HG03135 (cell line): Measurements from ENCODE around the gene FAM184A.
"Not testable (repeated sequence)": the region's sequence is repeated elsewhere in the genome, so short reads cannot be mapped to it uniquely, and the experiment has no call there.

Experiments
- ATAC-seq: cut with Tn5 transposase; IDR thresholded peaks from one replicate; pipeline ENCODE4 v1.9.1; 2021; ENCODE audit warnings: mild to moderate bottlenecking, moderate library complexity; ENCODE audit not compliant: unreplicated experiment

The FAM184A gene

DNA sequence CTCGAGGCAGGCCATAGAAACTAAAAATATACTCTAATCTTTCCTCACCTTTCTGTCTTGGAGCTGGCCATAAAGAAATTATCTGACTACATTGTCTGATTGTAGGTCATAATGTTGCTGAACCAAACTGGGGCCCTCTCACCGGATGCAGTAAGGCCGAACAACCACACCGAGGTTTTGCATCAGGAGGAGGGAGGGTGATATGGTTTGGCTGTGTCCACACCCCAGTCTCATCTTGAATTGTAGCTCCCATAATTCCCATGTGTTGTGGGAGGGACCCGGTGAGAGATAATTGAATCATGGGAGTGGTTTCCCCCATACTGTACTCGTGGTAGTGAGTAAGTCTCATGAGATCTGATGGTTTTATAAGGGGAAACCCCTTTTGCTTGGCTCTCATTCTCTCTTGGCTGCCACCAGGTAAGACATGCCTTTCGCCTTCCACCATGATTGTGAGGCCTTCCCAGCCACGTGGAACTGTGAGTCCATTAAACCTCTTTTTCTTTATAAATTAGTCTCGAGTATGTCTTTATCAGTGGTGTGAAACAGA lies 19.4 kb upstream of the FAM184A start:
- not testable (repeated sequence) for ATAC-seq

DNA sequence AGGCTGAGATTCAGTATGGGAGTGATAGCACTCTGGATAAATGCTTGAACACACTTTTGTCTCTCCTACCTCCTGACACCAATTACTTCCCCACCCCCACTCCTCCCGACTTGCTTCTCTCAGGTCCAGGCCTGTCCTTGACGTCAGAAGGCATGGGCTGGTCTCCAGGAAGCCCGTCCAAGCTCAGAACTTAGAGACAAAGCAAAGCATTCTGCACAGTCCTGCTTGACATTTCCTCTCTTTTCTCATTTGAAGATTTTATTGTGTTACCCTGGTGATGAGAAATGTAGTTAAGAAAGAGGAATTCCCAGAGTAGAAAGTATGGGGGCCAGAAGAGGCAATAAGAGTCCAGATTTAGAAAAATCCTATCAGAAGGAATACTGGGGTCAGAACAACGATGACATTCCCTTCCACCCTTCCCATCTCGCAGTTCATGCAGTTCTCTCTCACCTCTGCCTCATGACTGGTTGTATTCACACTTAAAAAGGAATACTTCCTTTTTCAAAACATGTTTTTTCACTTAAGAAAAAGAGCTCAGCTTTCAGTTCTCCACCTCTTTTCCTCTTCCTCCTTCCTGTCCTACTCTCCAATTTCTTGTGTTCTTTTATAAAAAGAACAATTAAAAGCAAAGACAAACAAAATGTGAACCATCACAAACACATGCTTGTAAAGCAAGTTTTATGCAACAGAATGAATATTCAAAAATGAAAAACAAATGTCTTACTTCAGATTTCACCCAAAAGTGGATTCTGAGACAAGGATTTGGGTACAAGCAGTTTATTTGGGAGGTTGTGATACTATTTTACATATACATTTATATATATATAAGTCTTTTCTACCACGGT lies 18.5 kb upstream of the FAM184A start:
- ATAC-seq = no peak

DNA sequence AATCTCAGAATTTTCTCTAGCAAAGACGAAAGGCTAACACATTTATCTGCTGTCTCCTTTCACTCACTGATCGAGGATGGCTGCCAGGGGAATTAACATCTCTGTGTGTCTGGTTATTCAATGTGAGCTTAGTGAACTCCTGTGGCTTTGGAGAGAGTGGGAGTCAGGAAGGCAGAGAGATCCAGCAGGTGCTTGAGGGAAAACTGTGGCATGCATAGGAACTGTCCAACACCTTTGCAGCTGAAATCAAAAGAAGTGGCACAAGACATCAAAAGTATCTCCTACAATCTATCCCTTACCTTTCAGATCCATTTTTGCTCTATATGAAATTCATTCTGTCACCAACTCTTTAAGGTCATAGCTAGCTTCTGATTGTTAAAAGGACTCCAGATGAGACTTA lies 11.8 kb upstream of the FAM184A start:
- ATAC-seq = no peak

DNA sequence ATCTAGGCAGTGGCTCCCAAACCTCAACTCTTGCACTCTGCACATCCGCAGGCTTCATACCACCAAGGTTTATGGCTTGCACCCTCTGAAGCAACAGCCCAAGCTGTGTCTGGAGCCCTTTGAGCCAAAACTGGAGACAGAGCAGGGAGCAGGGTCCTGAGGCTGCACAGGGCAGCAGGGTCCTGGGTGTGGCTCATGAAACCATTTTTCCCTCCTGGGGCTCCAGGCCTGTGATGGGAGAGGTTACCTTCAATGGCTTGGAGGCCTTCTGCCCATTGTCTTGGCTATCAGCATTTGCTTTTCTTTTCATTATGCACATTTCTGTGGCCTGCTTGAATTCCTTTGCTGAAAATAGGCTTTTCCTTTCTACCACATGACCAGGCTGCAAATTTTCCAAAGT lies 6.3 kb upstream of the FAM184A start:
- ATAC-seq = no peak

DNA sequence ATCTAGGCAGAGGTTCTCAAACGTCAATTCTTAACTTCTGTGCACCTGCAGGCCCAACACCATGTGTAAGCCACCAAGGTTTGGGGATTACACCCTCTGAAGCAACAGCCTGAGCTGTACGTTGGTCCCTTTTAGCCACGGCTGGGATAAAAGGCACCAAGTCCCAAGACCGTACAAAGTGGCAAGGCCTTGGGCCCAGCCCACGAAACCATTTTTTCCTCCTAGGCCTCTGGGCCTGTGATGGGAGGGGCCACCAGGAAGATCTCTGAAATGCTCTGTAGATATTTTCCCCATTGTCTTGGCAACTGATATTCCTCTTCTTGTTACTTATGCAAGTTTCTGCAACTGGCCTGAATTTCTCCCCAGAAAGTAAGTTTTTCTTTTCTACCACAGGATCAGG lies 4.5 kb upstream of the FAM184A start:
- no peak for ATAC-seq

DNA sequence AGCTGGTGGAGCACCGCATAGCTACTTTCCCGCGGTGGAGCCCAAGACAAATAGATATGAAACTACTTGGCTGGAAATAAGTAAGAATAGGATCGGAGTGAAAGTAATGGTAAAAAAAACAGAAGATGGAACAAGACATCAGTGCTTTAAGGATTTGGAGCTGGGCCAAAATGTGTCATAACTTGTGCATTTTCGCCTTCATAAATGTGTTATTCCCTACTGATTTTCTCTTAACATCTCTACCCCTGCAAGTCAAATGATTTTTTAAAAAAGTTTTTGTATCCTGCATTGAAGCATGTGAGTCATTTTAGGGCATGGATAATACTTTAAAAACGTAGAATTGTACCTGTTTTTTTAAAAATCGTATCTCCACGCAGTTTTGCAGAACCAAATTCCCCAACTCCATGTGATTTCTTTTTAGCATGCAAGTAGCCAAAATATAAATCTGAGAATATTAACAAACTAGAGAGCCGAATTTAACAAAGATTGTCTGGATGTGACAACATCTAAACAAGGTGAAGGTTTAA lies 882 bp upstream of the FAM184A start:
- no peak for ATAC-seq

DNA sequence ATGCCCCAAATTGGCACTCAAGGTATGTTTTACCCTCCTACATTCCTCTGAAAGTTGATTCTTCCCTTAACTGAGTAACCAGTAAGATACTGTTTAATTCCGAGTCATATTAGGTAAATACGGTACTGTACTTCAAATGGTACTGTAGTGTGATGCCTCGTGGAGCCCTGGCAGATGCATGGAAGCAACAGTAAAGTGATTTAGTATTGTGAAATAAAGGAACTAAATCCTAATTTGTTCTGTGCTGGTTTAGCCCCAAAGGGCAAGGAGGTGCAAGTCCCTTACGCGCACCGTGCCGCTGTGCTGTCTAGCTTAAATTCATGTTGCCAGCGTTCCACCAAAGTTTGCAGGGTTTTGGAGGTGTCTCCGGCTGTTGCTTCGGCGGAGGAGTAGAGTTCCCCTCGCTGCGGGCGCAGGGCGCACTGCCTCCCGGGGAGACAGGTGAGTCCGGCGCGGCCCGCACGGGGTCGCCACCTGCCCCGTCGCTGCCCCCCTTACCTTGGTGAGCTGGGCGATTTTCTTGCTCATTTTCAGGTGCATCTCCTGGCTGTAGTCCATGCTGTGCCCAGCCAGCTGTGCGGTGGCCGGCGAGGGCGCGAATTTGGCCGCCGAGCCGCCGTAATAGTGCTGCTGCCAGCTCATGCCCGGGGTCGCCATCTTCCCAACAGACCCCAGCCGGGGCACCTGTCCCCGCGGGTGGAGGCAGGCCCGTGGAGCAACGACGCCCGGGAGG lies 655 bp downstream of the FAM184A start:
- ATAC-seq = peak; percentile 26

DNA sequence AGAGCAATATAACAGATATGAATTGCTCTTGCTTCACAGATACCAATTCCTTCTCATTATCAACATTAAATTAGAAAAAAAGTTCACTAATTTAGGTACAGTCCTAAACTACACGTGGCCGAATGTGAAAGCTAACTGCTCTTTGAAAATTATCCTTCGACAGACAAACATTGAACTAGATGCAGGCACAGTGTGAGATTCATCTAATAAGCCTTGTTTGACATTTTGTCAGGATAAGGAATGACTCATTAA lies 1.1 kb downstream of the FAM184A start:
- no peak for ATAC-seq

DNA sequence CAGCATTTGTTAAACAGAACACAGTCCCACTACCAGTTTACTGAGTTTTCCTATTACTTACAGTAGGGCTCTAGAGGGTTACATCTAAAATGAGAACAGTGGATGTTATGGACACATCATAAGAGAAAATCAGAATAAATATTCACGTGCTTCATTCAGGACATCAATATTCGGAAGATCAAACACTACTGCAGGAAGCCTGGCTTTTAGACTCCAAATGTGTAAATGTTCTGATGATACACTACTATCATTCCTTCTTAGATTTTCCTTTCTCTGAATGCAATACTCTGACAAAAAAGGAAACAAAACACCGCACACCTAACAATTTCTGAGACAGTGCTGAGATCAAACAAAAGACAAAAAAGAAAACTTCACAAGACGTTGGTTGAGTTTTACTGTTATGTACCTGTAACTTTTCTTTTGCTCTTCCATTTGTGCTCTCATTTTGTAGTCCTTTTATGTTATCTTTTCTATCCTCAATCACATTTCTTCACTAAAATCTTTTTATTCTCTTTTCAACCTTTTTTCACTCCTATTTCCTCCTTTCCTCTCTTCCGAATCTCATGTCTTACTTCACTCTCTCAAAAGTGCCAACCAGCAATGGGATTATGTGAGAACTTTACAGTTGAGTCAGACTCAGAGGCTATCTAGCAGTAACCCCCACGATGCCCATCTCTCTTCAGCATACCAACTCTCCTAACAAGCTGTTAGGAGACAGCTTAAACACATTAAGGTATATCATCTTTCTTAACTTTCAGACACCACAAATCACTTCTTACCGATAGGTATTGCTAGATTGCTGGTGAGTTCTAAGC lies 1.7 kb downstream of the FAM184A start:
- ATAC-seq = no peak

DNA sequence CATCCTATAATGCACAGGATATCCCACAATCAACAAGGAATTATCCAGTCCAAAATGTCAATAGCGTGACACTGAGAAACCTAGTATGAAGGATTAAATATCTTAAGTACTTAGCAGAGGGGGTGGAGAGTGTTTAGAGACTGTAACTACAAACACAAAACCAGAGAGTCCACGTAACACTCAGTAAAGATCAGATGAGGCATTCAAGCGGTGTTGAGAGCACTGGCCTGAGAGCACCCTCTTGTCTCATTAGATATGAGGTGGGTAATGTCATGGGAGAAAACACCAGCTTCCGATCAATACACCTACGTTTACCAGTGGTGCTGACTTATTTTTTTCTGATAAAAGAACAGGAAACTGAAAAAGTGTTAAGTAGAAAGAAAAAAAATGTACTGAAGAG lies 2.3 kb downstream of the FAM184A start:
- ATAC-seq = no peak

DNA sequence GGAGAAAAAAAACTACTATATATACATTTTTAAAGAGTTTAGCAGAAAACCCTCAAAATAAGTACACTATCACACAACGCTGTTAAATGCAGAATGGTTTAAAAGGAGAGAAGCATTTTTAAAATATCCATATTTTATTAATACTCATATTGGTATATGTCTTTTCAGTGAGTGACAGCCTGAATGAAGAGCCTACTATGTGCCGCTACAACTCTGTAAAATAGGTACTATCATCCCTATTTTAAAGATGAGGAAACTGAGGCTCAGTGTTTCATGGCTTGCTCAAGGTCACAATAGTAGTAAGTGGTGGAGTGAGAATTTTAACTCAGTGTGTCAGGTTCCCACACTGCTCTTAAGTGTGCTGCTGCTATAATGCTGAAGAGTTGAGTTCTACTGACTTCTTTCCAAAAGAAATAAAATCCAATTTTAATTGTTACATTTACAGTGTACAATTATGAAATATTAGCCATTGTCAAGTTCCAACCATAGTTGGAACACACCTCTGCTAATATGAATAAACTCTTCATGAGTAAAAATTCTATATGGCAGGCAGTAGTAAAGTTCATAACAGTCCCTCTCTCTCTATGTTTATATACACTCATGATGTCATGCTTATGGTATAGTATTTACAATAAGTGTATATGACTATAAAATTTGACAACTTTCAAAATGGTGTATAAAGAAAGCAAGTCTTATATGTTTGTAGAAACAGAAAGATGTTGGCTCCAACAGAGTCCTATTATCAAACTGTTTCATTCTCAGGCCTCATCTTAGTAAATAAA lies 3.1 kb downstream of the FAM184A start:
- no peak for ATAC-seq

DNA sequence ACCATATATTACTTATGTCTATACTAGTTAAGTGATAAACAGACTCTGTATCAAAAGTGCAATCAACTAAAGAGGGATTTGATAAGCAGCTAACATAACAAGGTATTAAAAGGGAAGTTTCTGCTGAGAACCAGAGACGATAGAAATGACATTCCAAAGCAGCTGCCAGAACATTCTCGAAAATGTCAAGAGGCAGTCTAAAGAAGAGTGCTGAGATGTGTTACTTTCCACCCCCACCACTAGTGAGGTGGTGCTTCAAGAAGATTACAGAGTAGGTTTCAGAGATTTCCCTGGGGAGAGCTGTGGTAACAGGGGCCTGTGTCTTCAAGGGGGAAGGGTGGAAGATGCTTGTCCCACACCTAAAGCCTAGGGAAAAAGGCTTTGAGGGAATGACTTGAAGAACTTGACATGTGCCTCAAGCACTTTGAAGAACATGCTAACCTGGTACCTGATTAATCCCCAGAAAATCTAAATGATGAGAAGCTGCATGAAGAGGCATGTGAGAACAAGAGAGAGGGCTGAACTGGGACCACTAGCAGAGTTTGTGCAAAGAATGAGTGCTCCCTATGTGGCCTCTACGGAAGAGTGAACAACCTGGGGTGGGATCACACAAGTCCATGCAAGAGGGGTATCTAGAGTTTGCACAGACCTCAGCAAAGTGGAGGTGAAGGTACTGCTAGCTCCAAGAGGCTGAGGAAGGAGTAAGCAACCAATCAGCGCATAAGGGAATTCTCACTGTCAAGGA lies 5.0 kb downstream of the FAM184A start:
- ATAC-seq = no peak

DNA sequence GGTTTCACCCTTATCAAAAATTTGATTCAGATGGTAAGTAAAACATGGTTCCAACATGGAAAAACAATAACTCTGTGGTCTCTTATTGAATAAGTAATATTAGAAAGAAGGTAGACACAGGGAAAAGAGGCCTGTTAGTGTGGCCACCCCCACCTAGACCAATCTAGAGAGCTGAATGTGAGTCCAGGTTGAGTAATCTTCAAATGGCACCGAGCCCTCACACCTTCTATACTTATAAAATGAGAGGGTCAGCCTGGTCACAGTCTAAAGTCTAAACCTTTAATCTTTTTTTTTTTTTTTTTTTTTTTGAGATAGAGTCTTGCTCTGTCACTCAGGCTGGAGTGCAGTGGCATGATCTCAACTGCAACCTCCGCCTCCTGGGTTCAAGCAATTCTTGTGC lies 6.9 kb downstream of the FAM184A start:
- no peak for ATAC-seq

DNA sequence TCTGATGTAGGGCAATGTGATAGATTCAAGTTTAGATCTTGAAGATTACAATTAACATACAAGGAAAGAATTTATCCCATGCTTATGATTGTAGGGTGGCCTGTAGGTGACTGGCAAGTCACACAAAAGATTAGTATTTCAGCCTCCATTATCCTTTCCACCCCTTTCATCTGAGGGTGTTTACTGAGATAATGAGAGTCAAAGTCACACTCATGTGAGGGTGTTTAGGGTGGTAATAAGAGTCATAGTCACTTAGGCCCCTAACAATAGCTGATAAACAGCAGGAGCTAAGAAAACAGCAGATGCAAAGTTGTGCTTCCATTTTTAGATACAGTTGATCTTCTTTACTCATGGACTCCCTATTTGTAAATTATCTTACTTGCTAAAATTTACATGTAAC lies 11.4 kb downstream of the FAM184A start:
- ATAC-seq = no peak

DNA sequence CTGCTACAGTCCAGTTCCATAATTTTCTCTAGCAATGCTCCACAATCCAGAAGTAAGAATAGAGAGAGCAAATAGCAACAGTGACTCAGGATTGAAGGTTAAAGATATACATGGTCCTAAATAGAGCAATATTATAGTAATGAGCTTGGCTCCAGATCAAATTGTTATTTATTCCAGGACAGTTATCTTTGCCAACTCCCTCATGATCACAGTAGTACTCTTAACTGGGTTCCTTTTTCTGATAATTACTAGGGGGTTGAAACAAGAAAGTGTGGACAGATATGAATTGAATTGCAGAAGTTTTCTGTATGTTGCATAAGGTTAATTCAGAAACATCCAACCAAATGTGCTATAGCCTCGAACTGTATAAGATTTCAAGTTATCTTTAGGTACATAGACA lies 11.9 kb downstream of the FAM184A start:
- ATAC-seq = no peak

DNA sequence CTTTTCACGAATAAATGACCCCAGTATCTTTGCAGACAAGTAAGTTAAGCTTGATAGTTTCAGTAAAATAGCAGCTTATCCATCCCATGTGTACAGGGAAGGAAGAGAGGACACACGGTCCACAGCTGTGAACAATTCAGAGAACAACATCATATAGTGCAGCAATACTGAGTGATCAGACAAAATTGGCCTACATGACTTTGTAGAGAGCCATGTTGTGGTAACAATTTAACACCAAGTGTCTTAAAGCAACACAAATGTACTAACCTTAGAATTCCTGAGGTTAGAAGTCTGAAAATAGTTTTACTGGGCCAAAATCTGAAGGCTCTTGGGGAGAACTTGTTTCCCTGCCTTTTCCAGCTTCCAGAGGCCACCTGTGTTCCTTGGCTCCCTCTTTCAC lies 12.5 kb downstream of the FAM184A start:
- ATAC-seq = no peak

DNA sequence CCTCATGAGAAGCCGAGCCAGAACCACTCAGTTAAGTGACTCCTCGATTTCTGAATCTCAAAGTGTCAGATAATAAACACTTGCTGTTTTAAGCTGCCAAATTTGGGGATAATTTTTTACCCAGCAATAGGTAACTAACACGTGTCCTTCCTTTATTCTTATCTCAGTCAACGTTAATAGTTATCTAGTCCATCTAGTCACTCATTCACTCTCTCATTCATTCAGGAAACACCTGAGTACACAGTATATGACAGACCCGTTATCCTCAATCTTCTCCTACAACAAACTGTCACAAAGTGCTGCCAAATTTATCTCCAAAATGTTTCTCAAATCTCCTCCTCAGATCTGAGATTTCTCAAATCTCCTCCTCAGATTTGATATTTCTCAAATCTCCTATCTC lies 13.1 kb downstream of the FAM184A start:
- ATAC-seq = no peak

DNA sequence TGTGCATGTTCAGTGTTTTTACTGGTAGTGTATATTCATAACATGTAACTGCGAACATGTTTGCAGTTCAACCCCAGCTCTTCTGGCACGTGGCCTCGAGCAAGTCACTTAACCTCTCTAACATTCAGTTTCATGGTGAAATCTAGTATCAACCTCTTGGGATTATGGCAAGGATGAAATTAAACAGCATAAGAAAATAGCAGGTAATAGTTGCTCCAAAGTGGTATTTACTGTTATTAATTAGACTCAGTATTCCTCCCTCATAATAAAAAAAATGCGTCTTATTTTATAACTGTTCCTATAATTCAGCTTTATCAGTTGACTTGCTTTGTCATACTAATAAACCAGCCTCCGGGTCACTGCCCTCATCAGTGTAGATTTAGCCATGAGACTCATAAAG lies 15.0 kb downstream of the FAM184A start:
- ATAC-seq = no peak

DNA sequence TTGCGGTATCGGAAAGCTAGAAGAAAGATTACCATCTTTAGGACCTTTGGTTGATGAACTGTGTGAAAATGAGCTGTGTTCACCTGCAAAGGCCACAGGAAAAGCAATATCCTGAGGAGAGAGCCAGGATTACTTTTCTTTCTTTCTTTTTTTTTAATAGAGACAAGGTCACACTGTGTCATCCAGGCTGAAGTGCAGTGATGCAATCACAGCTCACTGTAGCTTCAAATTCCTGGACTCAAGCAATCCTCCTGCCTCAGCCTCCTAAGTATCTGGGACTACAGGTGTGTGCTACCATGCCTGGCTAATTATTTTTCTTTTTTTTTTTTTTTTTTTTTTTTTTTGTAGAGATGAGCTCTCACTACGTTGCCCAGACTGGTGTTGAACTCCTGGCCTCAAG lies 17.2 kb downstream of the FAM184A start:
- no peak for ATAC-seq
